GM19099 (cell line): ENCODE data around the gene OPN3.

Experiments
- POLR2A ChIP-seq: IDR thresholded peaks from 3 replicates; pipeline ENCODE4 v1.6.1; 2011; ENCODE audit warnings: low read depth; ENCODE audit not compliant: insufficient read length; ENCODE audit errors: extremely low read depth

Gene OPN3

GRCh38 chr1:241591736-241592135 is 48.4 kb downstream of the OPN3 start:
- TF ChIP-seq POLR2A = no peak

GRCh38 chr1:241591317-241591716 is 48.9 kb downstream of the OPN3 start:
- TF ChIP-seq POLR2A = no peak

GRCh38 chr1:241590719-241591118 is 49.5 kb downstream of the OPN3 start:
- TF ChIP-seq POLR2A = no peak

- TF ChIP-seq POLR2A = no peak
Observed at GRCh38 chr1:241589521-241589920, 50.6 kb downstream of the OPN3 start.

- no peak for TF ChIP-seq POLR2A
Observed at GRCh38 chr1:241586905-241587512, 53.2 kb downstream of the OPN3 start.

- no peak for TF ChIP-seq POLR2A
Observed at GRCh38 chr1:241582921-241583321, 57.2 kb downstream of the OPN3 start.

GRCh38 chr1:241579434-241579833 is 60.7 kb downstream of the OPN3 start:
- TF ChIP-seq POLR2A = no peak

GRCh38 chr1:241574154-241574553 is 66.0 kb downstream of the OPN3 start:
- no peak for TF ChIP-seq POLR2A

GRCh38 chr1:241569848-241570247 is 70.3 kb downstream of the OPN3 start:
- TF ChIP-seq POLR2A = no peak

- no peak for TF ChIP-seq POLR2A
Observed at GRCh38 chr1:241560849-241561187, 79.4 kb downstream of the OPN3 start.

GRCh38 chr1:241560146-241560848 is 79.9 kb downstream of the OPN3 start:
- TF ChIP-seq POLR2A = no peak

- TF ChIP-seq POLR2A = no peak
Observed at GRCh38 chr1:241557551-241558193, 82.5 kb downstream of the OPN3 start.

GRCh38 chr1:241557031-241557430 is 83.1 kb downstream of the OPN3 start:
- TF ChIP-seq POLR2A = no peak

GRCh38 chr1:241555526-241555925 is 84.6 kb downstream of the OPN3 start:
- no peak for TF ChIP-seq POLR2A

- TF ChIP-seq POLR2A = no peak
Observed at GRCh38 chr1:241553886-241554592, 86.1 kb downstream of the OPN3 start.
